GM18951 (cell line): ENCODE results near the gene ETS1.

Experiments
- POLR2A ChIP-seq: IDR thresholded peaks from 4 replicates; pipeline ENCODE4 v1.6.1; 2011; ENCODE audit warnings: mild to moderate bottlenecking; ENCODE audit not compliant: insufficient read length, insufficient read depth; ENCODE audit errors: extremely low read depth
- in situ Hi-C: fragments of 300-500 bp; cut with MboI; formaldehyde crosslinking; loops from one replicate; pipeline ENCODE4 v1.12.0; 2022; ENCODE audit warnings: low sequenced_read_pairs, mixed read lengths, inconsistent platforms; ENCODE audit not compliant: unreplicated experiment

Gene ETS1

GRCh38 chr11:128610721-128611617 lies 23.6 kb upstream of the ETS1 start:
- in situ Hi-C loops, result no loop called here
- TF ChIP-seq POLR2A, result peak; percentile 60

- TF ChIP-seq POLR2A, result no peak
- in situ Hi-C loops, result no loop called here
These were observed 22.4 kb upstream of the ETS1 start for GRCh38 chr11:128609785-128610184.

GRCh38 chr11:128608746-128609407 lies 21.5 kb upstream of the ETS1 start:
- in situ Hi-C loops, result no loop called here
- no peak for TF ChIP-seq POLR2A

- TF ChIP-seq POLR2A, result no peak
- in situ Hi-C loops, result no loop called here
These were observed 20.5 kb upstream of the ETS1 start for GRCh38 chr11:128607819-128608218.

- in situ Hi-C loops, result no loop called here
- TF ChIP-seq POLR2A, result no peak
These were observed 17.4 kb upstream of the ETS1 start for GRCh38 chr11:128604723-128605122.

- in situ Hi-C loops, result no loop called here
- no peak for TF ChIP-seq POLR2A
These were observed 16.5 kb upstream of the ETS1 start for GRCh38 chr11:128603752-128604414.

GRCh38 chr11:128603003-128603696 lies 15.8 kb upstream of the ETS1 start:
- no peak for TF ChIP-seq POLR2A
- in situ Hi-C loops, result no loop called here

GRCh38 chr11:128599729-128600128 lies 12.4 kb upstream of the ETS1 start:
- in situ Hi-C loops, result loop anchor here (5.0 kb wide), 1 partner anchor 42 kb away; no protein-coding TSS in a partner anchor

GRCh38 chr11:128598506-128599150 lies 11.3 kb upstream of the ETS1 start:
- TF ChIP-seq POLR2A, result no peak
- in situ Hi-C loops, result loop anchor here (5.0 kb wide), 1 partner anchor 41 kb away; no protein-coding TSS in a partner anchor

More at GRCh38 chr11:128599729-128600128, 12.4 kb upstream of the ETS1 start:
- no peak for TF ChIP-seq POLR2A

- TF ChIP-seq POLR2A, result no peak
- in situ Hi-C loops, result loop anchor here (5.0 kb wide), 1 partner anchor 41 kb away; no protein-coding TSS in a partner anchor
These were observed 10.7 kb upstream of the ETS1 start for GRCh38 chr11:128598096-128598495.

- no peak for TF ChIP-seq POLR2A
- in situ Hi-C loops, result loop anchor here (5.0 kb wide), 1 partner anchor 40 kb away; no protein-coding TSS in a partner anchor
These were observed 9.9 kb upstream of the ETS1 start for GRCh38 chr11:128597209-128597608.

- in situ Hi-C loops, result loop anchor here (5.0 kb wide), 1 partner anchor 39 kb away; no protein-coding TSS in a partner anchor
These were observed 8.9 kb upstream of the ETS1 start for GRCh38 chr11:128596250-128596649.

More at GRCh38 chr11:128596250-128596649, 8.9 kb upstream of the ETS1 start:
- TF ChIP-seq POLR2A, result no peak
